Fibroblast of lung (primary cell): ENCODE data around the gene ZBTB43.

Experiments used
- EZH2 ChIP-seq: IDR thresholded peaks from 2 replicates; pipeline ENCODE4 v1.5.1; 2012; ENCODE audit warnings: low read length, control low read depth, mild to moderate bottlenecking; ENCODE audit errors: missing control alignments
- TF ChIP-seq, protein P1 (sequence below), 2 donors: IDR thresholded peaks in 1 of 2; conservative IDR thresholded peaks in 1 of 2; 1 replicate in 1 of 2; 2 replicates in 1 of 2; pipeline ENCODE4 v1.5.1; 2011 to 2012; ENCODE audit warnings: low read length in 2 of 2, control low read depth in 1 of 2, inconsistent platforms in 1 of 2, low read depth in 1 of 2, mild to moderate bottlenecking in 1 of 2

DNA sequence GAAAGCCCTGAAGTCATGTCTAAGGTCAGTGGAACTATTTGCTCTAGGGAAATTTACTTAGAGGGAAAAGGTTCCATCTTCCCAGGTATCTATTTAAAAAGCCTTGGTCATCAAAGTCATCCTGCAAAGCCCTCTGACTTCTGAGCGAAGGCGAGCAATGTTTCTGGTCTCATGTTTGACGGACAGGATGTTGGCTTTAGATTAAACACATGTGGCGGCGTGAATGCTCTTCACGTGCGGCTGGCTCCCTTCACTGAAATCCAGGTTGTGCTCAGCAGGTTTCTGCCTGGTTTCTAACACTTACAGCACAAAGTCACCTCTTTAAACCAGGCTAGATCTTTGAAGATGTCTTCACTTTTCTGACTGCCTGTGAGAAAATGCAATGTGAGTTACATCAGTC lies 49.9 kb downstream of the ZBTB43 start:
- TF ChIP-seq, protein P1, sequence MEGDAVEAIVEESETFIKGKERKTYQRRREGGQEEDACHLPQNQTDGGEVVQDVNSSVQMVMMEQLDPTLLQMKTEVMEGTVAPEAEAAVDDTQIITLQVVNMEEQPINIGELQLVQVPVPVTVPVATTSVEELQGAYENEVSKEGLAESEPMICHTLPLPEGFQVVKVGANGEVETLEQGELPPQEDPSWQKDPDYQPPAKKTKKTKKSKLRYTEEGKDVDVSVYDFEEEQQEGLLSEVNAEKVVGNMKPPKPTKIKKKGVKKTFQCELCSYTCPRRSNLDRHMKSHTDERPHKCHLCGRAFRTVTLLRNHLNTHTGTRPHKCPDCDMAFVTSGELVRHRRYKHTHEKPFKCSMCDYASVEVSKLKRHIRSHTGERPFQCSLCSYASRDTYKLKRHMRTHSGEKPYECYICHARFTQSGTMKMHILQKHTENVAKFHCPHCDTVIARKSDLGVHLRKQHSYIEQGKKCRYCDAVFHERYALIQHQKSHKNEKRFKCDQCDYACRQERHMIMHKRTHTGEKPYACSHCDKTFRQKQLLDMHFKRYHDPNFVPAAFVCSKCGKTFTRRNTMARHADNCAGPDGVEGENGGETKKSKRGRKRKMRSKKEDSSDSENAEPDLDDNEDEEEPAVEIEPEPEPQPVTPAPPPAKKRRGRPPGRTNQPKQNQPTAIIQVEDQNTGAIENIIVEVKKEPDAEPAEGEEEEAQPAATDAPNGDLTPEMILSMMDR (conservative IDR thresholded peaks at IDR 0.05 in 1 of 2, IDR thresholded peaks at IDR 0.05 in 1 of 2; ENCODE audit: low read depth in 1 of 2, low read length in 2 of 2), result no peak
- TF ChIP-seq EZH2, result no peak
